Sigmoid colon (tissue), 4 donors: ENCODE results near the gene CFAP46.

ENCODE experiments used
- EP300 ChIP-seq, 4 donors: sonication (generic); formaldehyde crosslinking; IDR thresholded peaks; one replicate each; pipeline ENCODE4 v1.6.1; 2017; ENCODE audit warnings: antibody characterized with exemption in 4 of 4
- POLR2A ChIP-seq, 2 donors: fragments of 450-650 bp; IDR thresholded peaks; one replicate each; pipeline ENCODE4 v1.6.1; 2016; ENCODE audit warnings: antibody characterized with exemption in 2 of 2, mild to moderate bottlenecking in 2 of 2, moderate library complexity in 2 of 2
- TF ChIP-seq, protein P1 (sequence below), 4 experiments: fragments of 450-650 bp in 3 of 4; fragments of 200-600 bp in 1 of 4; IDR thresholded peaks; one replicate each; pipeline ENCODE4 v1.5.1; 2016 to 2019; ENCODE audit warnings: antibody characterized with exemption in 4 of 4, mild to moderate bottlenecking in 3 of 4, moderate library complexity in 2 of 4

- TF ChIP-seq, protein P1, sequence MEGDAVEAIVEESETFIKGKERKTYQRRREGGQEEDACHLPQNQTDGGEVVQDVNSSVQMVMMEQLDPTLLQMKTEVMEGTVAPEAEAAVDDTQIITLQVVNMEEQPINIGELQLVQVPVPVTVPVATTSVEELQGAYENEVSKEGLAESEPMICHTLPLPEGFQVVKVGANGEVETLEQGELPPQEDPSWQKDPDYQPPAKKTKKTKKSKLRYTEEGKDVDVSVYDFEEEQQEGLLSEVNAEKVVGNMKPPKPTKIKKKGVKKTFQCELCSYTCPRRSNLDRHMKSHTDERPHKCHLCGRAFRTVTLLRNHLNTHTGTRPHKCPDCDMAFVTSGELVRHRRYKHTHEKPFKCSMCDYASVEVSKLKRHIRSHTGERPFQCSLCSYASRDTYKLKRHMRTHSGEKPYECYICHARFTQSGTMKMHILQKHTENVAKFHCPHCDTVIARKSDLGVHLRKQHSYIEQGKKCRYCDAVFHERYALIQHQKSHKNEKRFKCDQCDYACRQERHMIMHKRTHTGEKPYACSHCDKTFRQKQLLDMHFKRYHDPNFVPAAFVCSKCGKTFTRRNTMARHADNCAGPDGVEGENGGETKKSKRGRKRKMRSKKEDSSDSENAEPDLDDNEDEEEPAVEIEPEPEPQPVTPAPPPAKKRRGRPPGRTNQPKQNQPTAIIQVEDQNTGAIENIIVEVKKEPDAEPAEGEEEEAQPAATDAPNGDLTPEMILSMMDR (IDR thresholded peaks at IDR 0.05): no peak
- no peak for TF ChIP-seq POLR2A (IDR thresholded peaks at IDR 0.05)
- TF ChIP-seq EP300 (IDR thresholded peaks at IDR 0.05): no peak
Observed at GRCh38 chr10:132977807-132978206, 35.4 kb upstream of the CFAP46 start.
